Hepatocyte (in vitro differentiated cells): ENCODE results near the gene OR7E24. TPM values are rescaled to one million over a fixed set of nuclear protein-coding genes. Genes with fewer than 3 reads are reported as not detected.
"Not testable (repeated sequence)": the region's sequence is repeated elsewhere in the genome, so short reads cannot be mapped to it uniquely, and the experiment has no call there.

ENCODE experiments used
- DNase-seq: peaks from one replicate; pipeline ENCODE4 v3.0.0-alpha.2; 2016; ENCODE audit warnings: low spot score
- H2AFZ ChIP-seq: fragments of 200-600 bp; sonication (generic); 2 replicates; pipeline ENCODE4 v1.6.0; 2016; ENCODE audit warnings: antibody characterized with exemption, mild to moderate bottlenecking
- H3K27ac ChIP-seq: fragments of 200-600 bp; sonication (generic); 2 replicates; pipeline ENCODE4 v1.5.1; 2016; ENCODE audit warnings: mild to moderate bottlenecking
- H3K27me3 ChIP-seq: fragments of 200-600 bp; sonication (generic); 2 replicates; pipeline ENCODE4 v1.6.1; 2016
- H3K36me3 ChIP-seq: fragments of 200-600 bp; sonication (generic); replicated peaks from 2 replicates; pipeline ENCODE4 v1.5.1; 2016; ENCODE audit warnings: low read depth; ENCODE audit not compliant: insufficient read depth
- H3K4me1 ChIP-seq: fragments of 200-600 bp; sonication (generic); 2 replicates; pipeline ENCODE4 v1.5.1; 2016; ENCODE audit warnings: mild to moderate bottlenecking, moderate library complexity; ENCODE audit not compliant: insufficient read depth
- H3K4me2 ChIP-seq: fragments of 200-600 bp; sonication (generic); 2 replicates; pipeline ENCODE4 v1.6.0; 2016
- H3K4me3 ChIP-seq: fragments of 200-600 bp; sonication (generic); 2 replicates; pipeline ENCODE4 v1.5.1; 2016; ENCODE audit warnings: mild to moderate bottlenecking
- H3K79me2 ChIP-seq: fragments of 200-600 bp; sonication (generic); 2 replicates; pipeline ENCODE4 v1.6.0; 2017; ENCODE audit warnings: mild to moderate bottlenecking
- H3K9me2 ChIP-seq: fragments of 200-600 bp; sonication (generic); replicated peaks from 2 replicates; pipeline ENCODE4 v1.6.0; 2017; ENCODE audit warnings: mild to moderate bottlenecking; ENCODE audit not compliant: insufficient read depth
- H3K9me3 ChIP-seq: fragments of 200-600 bp; sonication (generic); 2 replicates; pipeline ENCODE4 v1.5.1; 2016; ENCODE audit warnings: low read depth, mild to moderate bottlenecking
- H4K20me1 ChIP-seq: fragments of 200-600 bp; sonication (generic); 2 replicates; pipeline ENCODE4 v1.6.0; 2016; ENCODE audit warnings: mild to moderate bottlenecking; ENCODE audit not compliant: insufficient read depth, poor library complexity, severe bottlenecking
- EZH2 ChIP-seq: fragments of 200-600 bp; sonication (generic); IDR thresholded peaks from 2 replicates; pipeline ENCODE4 v1.6.1; 2016; ENCODE audit warnings: antibody characterized with exemption, mild to moderate bottlenecking, borderline replicate concordance
- EZH2phosphoT487 ChIP-seq: fragments of 200-600 bp; sonication (generic); IDR thresholded peaks from one replicate; pipeline ENCODE4 v1.6.1; 2018; ENCODE audit warnings: antibody characterized with exemption, mild to moderate bottlenecking, low read depth, moderate library complexity; ENCODE audit not compliant: unreplicated experiment, severe bottlenecking
- WGBS: methylation state at CpG from one replicate; pipeline ENCODE4 v1.1.6; 2016; ENCODE audit warnings: low lambda C conversion rate; ENCODE audit errors: missing lambda C conversion rate; 5-methylcytosine and 5-hydroxymethylcytosine counted together
- polyA plus RNA-seq: library from polyadenylated mRNA; unstranded; fragments of >200 nt; fragmentation: Nextera tagmentation; extraction: Ambion mirVana; gene quantifications from 2 replicates; pipeline ENCODE4 v1.2.1, GENCODE V29; 2016
- total RNA-seq: library from RNA; depleted of rRNA; stranded (reverse); fragments of >200 nt; gene quantifications from 2 replicates; pipeline ENCODE4 v1.2.3, GENCODE V29; 2014
- TF ChIP-seq, protein P1 (sequence below): fragments of 200-600 bp; sonication (generic); IDR thresholded peaks from 2 replicates; pipeline ENCODE4 v1.5.1; 2016; ENCODE audit warnings: antibody characterized with exemption, mild to moderate bottlenecking; ENCODE audit not compliant: poor library complexity

The OR7E24 gene
- total and polyA plus RNA-seq, 2 experiments from 2014 or later: not detected

DNA sequence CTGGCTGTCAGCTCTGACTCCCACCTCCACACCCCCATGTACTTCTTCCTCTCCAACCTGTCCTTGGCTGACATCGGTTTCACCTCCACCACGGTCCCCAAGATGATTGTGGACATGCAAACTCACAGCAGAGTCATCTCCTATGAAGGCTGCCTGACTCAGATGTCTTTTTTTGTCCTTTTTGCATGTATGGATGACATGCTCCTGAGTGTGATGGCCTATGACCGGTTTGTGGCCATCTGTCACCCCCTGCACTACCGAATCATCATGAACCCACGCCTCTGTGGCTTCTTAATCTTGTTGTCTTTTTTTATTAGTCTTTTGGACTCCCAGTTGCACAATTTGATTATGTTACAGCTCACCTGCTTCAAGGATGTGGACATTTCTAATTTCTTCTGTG is 506 bp downstream of the OR7E24 start:
- no peak for DNase-seq
- Histone ChIP-seq H3K27me3 (no peaks in the 10 kb centered on the region), H3K27ac (no peak overlapping the region), H3K4me3 (no peak overlapping the region), H3K9me2 (no peaks in the 10 kb centered on the region), H3K36me3 (no peaks in the 10 kb centered on the region), H2AFZ (no peak overlapping the region), H3K79me2 (no peaks in the 10 kb centered on the region), H3K9me3 (no peaks in the 10 kb centered on the region), H3K4me1 (no peaks in the 10 kb centered on the region), H4K20me1 (no peaks in the 10 kb centered on the region), H3K4me2 (no peak overlapping the region)
- no peak for TF ChIP-seq EZH2phosphoT487
- TF ChIP-seq, protein P1, sequence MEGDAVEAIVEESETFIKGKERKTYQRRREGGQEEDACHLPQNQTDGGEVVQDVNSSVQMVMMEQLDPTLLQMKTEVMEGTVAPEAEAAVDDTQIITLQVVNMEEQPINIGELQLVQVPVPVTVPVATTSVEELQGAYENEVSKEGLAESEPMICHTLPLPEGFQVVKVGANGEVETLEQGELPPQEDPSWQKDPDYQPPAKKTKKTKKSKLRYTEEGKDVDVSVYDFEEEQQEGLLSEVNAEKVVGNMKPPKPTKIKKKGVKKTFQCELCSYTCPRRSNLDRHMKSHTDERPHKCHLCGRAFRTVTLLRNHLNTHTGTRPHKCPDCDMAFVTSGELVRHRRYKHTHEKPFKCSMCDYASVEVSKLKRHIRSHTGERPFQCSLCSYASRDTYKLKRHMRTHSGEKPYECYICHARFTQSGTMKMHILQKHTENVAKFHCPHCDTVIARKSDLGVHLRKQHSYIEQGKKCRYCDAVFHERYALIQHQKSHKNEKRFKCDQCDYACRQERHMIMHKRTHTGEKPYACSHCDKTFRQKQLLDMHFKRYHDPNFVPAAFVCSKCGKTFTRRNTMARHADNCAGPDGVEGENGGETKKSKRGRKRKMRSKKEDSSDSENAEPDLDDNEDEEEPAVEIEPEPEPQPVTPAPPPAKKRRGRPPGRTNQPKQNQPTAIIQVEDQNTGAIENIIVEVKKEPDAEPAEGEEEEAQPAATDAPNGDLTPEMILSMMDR: no peak
- TF ChIP-seq EZH2: no peak
- 68% methylated on average over 5 of the region's 5 CpGs for WGBS

GRCh38 chr19:9283485-9283884 is 32.8 kb downstream of the OR7E24 start:
- not testable (repeated sequence) for H2AFZ ChIP-seq, H3K9me2 ChIP-seq, H3K27ac ChIP-seq, H3K79me2 ChIP-seq, DNase-seq, H3K9me3 ChIP-seq, H3K36me3 ChIP-seq, H4K20me1 ChIP-seq, H3K4me2 ChIP-seq, H3K27me3 ChIP-seq, H3K4me1 ChIP-seq, H3K4me3 ChIP-seq
- WGBS: 98% methylated on average over 26 of the region's 38 CpGs

DNA sequence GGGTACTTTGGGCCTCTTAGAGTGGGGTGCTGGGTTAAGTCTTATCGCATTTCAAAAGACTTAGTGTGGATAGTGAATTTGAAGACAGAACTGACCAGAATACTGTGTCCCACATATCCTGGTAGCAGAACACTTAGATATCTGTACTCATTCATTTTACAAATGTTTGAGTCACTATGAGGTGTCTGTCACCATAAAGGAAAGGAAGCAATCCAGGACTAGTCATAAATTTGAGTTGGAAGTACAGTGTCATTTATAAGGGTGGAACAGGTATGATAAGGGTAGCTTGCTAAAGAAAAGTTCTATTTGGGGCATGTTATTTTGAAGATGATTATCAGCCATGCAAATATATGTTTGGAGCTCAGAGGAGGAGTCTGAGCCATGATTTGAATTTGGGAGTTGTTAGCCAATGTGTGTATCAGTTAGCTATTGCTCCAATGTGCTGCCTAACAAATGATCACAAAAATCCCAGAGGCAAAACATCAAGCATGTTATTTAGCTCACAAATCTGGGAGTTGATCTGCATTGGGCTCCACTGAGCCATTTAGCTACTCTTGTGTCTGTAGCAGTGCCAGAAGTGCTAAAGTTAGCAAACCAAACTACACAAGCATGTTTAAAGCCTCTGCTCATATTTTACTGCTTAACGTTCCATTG is 38.6 kb downstream of the OR7E24 start:
- Histone ChIP-seq H3K27me3 (no peaks in the 10 kb centered on the region), H4K20me1 (no peaks in the 10 kb centered on the region), H3K27ac (no peak overlapping the region), H3K4me1 (no peaks in the 10 kb centered on the region), H2AFZ (no peak overlapping the region), H3K79me2 (no peaks in the 10 kb centered on the region), H3K4me3 (no peak overlapping the region), H3K36me3 (peaks cover 4% of the 10 kb centered on the region), H3K4me2 (no peak overlapping the region), H3K9me2 (no peaks in the 10 kb centered on the region), H3K9me3 (peaks cover 16% of the 10 kb centered on the region)
- no peak for TF ChIP-seq EZH2
- TF ChIP-seq, protein P1: no peak
- TF ChIP-seq EZH2phosphoT487: no peak
- DNase-seq: no peak
- 98% methylated on average over 2 of the region's 2 CpGs for WGBS

DNA sequence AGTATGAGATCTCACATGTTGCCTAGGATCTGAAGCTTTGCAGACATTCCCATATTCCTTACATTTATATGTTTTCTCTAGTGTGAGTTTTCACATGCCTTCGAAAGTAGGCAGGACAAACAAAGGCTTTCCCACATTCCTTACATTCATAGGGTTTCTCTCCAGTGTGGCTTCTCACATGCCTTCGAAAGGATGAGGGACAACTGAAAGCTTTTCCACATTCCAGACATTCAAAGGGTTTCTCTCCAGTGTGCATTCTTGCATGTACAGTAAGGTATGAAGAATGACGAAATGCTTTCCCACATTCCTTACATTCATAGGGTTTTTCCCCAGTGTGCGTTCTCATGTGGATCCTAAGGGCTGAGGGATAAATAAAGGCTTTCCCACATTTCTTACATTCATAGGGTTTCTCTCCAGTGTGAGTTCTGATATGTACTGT is 44.7 kb downstream of the OR7E24 start:
- H3K9me3 ChIP-seq: peaks cover 64% of the 10 kb centered on the region

More for the DNA sequence above, 44.7 kb downstream of the OR7E24 start:
- peaks cover 23% of the 10 kb centered on the region for H3K36me3 ChIP-seq
- no peak for DNase-seq
- H2AFZ ChIP-seq: no peak overlapping the region
- no peak overlapping the region for H3K27ac ChIP-seq
- H3K4me3 ChIP-seq: no peak overlapping the region
- no peaks in the 10 kb centered on the region for H3K9me2 ChIP-seq
- no peaks in the 10 kb centered on the region for H3K4me1 ChIP-seq
- H4K20me1 ChIP-seq: no peaks in the 10 kb centered on the region
- no peaks in the 10 kb centered on the region for H3K27me3 ChIP-seq
- H3K4me2 ChIP-seq: no peak overlapping the region
- H3K79me2 ChIP-seq: no peaks in the 10 kb centered on the region
- 94% methylated on average over 4 of the region's 4 CpGs for WGBS
- TF ChIP-seq EZH2: no peak
- TF ChIP-seq, protein P1: no peak
